ENCODE results near the gene FAM184A.

The FAM184A gene

DNA sequence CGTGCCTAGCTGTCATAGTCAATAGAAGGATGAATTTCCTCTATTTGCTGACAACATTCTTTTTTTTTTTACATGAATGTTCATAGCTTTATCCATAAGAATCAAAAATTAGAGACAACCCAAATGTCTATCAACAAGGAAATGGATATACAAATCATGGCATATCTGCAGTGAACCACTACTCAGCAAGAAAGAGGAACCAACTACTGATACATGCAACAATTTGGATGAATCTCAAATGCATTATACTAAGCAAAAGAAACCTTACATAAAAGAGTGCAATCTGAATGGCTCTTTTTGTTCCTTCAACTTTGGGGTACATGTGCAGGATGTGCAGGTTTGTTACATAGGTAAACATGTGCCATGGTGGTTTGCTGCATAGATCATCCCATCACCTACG is 125.8 kb downstream of the FAM184A start:
- no peak for DNase-seq

DNA sequence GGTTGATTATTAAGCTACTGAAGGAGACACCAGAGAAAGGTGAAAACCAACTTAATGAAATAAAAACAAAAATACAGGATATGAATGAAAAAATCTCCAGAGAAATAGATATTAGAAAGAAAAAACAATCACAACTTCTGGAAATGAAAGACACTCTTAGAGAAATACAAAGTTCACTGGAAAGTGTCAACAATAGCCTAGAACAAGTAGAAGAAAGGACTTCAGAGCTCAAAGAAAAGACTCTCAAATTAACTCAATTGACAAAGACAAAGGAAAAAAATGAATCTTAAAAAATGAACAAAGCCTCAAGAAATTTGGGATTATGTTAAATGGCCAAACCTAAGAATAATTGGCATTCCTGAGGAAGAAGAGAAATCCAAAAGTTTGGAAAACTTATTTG is 133.2 kb downstream of the FAM184A start:
- DNase-seq, result no peak

DNA sequence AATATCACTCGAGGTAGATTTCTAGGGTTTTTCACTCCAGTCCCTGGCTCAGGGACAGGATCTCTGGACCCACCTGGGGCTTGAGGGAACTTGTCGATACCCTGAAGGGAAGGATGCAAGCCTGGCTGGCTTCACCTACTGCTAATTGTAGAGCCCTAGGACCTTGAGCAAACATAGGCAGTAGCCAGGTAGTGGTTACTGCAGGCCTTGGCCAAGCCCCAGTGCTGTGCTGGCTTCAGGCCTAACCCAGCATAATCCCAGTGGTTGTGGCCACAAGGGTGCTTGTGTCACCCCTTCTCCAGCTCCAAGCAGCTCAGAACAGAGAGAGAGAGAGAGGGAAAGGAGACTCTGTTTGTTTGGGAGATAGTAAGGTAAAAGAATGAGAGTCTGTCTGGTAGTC is 137.7 kb downstream of the FAM184A start:
- DNase-seq, result no peak

DNA sequence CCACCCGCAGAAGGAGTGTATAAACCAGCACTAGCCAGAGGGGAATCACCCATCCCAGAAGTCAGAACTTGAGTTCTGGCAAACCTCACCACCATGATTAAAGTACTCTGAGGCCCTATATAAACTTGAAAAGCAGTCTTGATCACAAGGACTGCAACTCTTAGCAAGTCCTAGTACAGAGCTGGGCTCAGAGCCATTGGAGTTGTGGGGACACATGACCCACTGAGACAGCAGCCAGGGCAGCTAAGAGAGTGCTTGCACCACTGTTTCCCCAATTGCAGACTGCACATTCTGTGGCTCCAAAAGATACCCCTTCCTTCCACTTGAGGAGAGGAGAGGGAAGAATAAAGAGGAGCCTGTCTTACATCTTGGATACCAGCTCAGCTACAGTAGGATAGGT is 138.8 kb downstream of the FAM184A start:
- no peak for DNase-seq

DNA sequence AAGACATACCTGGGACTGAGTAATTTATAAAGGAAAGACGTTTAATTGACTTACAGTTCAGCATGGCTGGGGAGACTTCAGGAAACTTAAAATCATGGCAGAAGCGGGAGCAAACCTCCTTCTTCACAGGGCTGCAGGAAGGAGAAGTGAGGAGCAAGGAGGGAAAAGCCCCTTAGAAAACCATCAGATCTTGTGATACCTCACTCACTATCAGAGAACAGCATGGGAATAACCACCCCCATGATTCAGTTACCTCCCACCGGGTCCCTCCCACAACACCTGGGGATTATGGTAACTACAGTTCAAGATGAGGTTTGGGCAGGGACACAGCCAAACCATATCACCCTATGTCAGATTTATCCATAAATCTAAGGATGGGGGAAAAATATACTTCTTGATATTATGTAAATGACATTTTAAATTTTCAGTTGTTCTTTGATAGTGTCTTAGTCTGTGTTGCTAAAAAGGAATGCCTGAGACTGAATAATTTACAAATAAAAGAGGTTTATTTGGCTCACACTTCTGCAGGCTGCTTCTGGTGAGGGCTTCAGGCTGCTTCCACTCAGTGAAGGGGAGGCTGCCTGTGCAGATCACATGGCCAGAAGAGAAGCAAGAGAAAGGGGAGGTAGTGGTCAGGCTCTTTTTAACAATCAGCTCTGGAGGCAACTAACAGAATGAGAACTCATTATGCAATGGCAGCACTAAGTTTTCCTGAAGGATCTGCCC is 142.3 kb downstream of the FAM184A start:
- no peak for DNase-seq

DNA sequence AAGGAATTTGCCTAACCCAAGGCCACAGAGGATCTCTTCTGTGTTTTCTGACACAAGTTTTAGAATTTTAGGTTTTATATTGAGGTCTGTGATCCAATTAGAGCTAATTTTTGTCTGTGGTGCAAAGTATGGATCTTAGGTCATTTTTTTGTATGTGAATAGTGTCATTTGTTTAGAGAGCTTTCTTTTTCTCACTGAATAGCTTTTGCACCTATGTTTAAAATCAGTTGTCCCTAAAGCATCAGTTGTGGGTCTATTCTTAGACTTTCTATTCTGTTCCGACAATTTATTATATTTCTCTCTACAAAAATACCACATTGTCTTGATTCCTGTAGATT is 143.2 kb downstream of the FAM184A start:
- DNase-seq, result no peak

DNA sequence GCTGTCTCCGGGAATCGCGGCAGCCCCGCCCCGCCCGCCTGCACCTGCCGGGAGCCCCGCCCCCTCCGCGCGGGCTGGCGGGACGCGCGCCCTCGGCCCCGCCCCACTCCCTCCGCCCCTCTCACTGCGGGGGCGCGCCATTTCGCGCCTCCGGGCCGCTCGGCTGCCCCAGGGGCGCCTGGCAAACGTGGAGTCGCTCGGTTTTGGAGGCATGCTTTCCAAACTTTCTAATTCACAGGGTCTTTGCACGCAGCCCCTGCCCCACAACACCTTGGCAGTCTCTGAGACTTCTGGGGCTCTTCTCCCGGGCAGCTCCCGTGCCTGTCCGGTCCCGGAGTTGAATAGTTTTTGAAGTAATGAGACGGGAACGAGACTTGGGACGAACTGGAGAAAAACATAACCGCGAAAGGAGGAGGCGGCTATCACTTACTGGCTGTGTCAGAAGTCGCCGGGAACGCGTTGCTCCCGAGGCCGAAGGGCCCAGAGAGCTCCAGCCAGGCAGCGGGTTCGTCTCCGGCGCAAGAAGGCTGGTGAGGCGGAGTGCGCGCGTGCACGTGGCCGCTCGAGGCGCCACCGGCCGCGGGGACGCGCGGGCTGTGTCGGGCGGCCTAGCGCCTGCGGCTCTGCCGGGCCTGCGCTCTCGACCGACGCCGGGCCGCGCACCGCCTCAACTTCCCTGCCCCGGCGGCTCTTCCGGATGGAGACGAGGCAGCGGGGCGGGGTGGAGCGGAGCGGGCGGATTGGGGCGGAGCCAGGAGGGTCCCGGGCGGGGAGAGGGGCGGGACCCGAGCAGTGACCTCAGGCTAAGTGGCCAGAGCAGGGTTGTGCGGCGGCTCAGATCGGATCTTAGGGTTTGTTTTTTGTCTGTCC is 143.8 kb downstream of the FAM184A start, which contains the start of gene MCM9:
MCM9 (minus strand) TSS at position 699 of the 870 bp plus-strand sequence. CDS start 3,436 bp downstream, outside the sequence.
- DNase-seq, result peak; percentile 74

DNA sequence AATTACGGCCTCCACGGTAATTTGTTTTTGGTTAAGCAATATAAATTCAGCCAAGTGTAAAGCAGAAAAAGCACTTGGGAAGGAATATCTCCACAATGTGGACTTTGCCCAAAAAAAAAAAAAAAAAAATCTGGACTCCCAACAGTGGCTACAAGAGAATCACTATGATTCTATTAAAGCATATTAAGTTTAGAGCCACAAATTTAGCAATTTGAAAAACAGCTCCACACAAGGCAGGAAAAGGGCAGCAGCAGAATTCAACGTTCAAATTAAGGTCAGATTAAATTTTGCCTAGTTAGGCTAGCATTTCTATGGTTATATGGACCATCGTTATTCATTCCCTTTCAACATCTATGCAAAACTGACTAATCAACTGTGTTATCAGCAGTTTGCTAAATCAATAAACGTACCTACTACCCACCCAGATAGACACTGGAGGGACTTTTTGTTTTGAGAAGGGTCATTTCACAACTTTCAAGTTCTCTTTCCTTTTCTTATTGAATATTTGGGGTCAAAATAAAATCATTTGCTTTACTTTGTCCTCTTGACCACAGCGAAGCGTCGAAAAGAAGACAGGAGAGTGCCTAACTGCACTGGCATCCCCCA is 144.5 kb downstream of the FAM184A start:
- no peak for DNase-seq

DNA sequence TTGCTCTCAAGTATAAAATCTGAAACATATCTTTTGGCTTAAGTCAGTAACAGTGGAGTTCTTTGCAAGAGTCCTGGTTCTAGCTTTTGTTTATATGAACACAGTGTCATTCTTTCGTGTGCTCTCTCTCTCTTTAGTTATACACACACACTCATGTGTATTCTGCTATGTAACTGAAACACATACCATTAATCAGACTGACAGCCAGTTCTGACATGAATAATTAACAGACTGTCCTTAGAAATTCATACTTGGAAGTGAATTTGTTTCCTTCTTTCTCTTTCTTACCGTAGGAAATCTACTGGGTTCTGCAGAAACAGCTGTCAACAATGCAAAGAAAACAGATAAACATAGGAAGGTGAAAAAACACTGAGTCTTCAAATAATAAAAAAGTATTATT is 146.0 kb downstream of the FAM184A start:
- DNase-seq, result no peak

DNA sequence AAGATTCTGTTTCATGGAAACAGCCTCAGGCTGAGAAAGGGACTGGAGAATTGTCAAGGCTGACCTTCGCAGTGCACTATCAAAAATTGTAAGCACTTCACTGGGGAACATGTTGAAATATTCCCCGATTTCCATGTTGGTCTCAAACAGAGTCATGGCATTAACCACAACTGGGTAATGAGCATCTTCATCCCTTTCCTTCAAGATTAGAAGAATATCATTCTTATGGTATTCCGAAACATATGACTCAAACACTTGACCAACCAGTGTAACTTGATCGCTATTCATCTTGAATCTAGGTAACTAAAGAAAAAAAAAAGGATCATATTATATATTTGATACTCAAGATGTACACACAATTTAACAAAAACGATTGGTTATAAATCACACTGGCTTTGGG is 147.0 kb downstream of the FAM184A start:
- no peak for DNase-seq

DNA sequence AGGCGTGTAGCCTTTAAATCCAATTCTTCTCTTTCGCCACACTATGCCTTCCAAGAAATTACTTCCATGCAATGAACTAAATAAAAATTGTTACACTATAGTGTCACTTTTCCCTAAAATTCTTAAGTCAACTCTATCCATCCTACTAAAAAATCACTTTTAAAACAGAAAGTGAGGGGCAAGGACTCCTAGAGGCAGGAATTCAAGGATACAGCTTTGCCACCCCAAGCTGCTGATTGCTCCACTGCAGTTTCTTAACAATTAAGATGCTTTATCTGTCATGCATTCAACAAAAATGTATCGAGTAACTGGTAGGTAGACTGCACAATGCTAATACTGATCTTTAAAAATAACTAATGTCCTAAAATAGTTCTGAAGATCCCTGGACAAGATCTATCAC is 147.8 kb downstream of the FAM184A start:
- DNase-seq, result no peak

DNA sequence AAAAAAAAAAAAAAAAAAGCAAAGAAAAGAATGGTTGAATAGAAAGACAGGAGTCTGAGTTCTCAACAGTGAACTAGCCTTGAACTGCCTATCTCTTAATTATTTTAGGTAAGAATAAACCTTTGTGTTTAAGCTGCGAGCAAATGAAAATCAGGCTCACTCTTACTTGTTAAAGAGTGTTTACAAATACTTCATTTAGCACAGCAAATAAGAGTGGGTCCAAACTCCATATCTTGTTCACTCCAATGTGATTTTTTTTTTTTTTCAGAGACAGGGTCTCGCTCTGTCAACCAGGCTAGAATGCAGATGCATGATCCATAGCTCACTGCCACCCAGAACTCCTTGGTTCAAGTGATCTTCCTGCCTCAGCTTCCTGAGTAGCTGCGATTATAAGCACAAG is 155.4 kb downstream of the FAM184A start:
- no peak for DNase-seq

DNA sequence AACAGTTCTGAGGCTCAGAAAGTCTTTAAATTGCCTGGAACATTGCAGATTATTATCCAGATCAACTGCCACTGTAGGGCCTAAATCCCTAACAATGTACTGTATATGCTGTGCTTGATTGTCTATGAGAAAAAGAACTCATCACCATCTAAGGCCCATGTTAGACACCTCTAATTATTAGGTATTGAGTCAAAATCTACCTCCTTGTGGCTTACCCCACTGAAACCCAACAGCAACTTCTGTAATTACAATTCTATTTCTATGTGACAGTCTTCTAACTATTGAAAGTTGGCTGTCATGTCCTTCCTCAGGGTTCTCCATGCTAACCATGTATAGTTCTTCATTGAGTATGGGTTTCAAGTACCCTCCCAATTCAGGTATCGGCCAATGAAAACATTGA is 157.4 kb downstream of the FAM184A start:
- no peak for DNase-seq

DNA sequence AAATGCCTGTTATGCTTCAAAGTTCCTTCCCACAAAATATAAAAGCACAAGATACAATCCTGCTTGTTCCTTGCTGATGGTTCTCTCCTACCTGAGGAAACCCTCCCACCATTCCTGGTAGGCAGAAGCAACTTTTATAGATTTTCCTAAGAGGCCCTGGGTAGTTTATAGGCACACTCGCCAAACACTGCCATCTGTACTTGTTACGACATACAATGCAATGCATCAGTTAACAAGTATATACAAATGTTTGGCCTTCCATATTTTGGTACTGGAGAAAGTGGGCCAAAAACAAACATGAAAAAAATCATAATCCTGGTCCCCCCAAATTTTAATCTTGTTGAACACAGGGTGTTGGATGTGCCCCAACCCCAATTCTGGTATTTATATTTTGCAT is 160.1 kb downstream of the FAM184A start:
- DNase-seq, result no peak

DNA sequence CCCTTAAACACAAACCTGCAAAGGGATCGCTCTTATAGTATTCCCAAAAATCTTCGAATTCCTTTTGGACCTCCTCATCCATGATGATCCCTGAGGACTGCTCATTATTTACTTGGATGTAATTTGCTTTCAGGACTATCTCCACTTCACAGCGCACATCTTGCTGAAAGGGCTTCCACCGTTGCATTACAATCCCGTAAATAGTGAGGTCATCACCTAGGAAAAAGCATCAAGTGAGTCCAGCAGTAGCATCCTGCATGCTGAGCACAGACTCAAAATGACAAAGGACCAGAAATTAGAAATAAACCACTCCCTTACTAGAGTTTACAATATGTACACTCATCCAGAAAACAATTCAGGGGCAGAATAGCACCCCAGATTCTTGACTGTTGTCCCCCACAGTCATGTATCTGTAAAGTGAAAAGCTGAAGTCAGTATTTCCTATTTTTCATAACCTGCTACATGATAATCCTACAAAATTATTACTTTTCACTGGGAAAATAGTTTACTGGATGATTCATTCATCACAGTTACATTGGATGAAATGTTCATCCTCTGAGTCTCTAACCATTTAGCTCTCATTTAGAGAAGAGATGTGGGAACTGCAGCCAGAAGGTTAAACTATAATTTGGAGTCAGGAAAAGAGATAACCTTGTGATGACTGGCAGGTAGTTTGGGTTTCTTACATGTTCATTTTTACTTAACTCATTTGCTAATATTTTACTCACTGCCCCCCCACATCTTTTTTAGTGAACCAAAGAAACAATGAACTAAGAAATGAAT is 160.7 kb downstream of the FAM184A start:
- DNase-seq, result no peak

DNA sequence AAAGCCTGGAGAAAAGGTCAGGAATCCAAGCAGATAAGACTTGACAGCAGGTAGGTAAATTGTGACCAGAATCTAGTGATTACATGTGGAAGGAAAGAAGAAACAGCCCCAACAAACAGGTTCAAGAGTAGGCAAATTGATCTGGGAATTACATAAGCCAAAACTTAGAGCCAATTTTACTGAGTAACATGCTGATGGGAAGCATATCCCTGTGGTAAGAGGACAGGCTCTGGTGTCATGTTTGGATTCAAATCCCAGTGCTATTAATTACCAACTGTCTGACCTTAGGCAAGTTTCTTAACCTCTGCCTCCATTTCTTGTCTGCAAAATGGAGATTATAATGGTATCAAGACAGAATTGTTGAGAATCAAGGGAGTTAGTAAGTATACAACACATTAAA is 163.9 kb downstream of the FAM184A start:
- DNase-seq, result no peak

DNA sequence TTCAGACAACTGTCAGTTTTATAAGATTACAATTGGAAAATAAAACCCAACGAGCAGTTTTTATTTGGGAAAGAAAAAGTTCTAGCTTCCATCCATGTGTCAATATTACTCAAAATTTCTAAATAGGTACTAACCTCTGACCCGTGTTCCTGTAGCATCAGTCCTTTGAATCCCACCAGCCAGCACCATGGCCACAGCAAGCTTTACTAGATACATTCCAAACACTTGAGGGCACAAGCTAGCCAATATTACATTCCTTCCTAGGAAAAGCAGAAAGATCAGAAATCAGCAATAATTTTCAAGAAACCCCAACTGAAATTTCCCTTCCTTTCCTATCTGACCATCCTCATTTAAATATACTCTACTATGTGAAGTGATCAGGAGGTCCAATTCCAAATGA is 165.3 kb downstream of the FAM184A start:
- DNase-seq, result no peak

DNA sequence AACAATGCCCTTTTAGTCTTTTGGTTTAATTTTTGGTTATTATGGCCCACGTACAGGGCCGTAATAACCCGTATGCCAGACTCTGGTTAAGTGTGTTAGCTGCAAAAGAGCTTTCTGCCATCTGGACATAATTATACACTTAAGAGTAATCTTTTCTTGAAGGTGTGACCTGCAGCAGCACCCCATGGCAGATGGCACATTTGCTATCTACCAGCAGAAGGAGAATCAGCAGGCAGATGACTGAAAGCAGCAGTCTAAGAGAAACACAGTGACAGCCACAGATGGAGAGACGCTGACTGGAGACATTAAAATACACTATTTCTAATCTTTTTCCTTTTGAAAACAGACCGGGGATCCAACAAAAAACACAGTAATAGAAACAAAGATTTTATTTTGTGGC is 165.8 kb downstream of the FAM184A start:
- DNase-seq, result no peak
